Loucy (cell line): ENCODE results near the gene TMEM232.
"Not testable (repeated sequence)": the region's sequence is repeated elsewhere in the genome, so short reads cannot be mapped to it uniquely, and the experiment has no call there.

Experiments used
- H2AFZ ChIP-seq: fragments of 200-600 bp; sonication (generic); 2 replicates; pipeline ENCODE4 v1.6.0; 2016; ENCODE audit warnings: antibody characterized with exemption, mild to moderate bottlenecking, low read length, moderate library complexity
- H3F3A ChIP-seq: fragments of 200-600 bp; 2 replicates; pipeline ENCODE4 v1.6.0; 2016; ENCODE audit warnings: antibody characterized with exemption, low read depth, mild to moderate bottlenecking
- H3K27me3 ChIP-seq: fragments of 200-600 bp; sonication (generic); 2 replicates; pipeline ENCODE4 v1.6.1; 2014; ENCODE audit warnings: low read length, mild to moderate bottlenecking; ENCODE audit not compliant: insufficient read depth, poor library complexity, severe bottlenecking
- H3K36me3 ChIP-seq: fragments of 200-600 bp; sonication (generic); 2 replicates; pipeline ENCODE4 v1.6.1; 2016; ENCODE audit warnings: low read length; ENCODE audit not compliant: insufficient read depth
- H3K4me1 ChIP-seq: fragments of 200-600 bp; sonication (generic); 2 replicates; pipeline ENCODE4 v1.5.1; 2014; ENCODE audit warnings: low read length, mild to moderate bottlenecking; ENCODE audit not compliant: insufficient read depth, poor library complexity, severe bottlenecking
- H3K4me2 ChIP-seq: fragments of 200-600 bp; sonication (generic); 2 replicates; pipeline ENCODE4 v1.6.0; 2014; ENCODE audit warnings: antibody characterized with exemption, low read length, low read depth, mild to moderate bottlenecking; ENCODE audit not compliant: poor library complexity, severe bottlenecking
- H3K4me3 ChIP-seq: fragments of 200-600 bp; sonication (generic); 2 replicates; pipeline ENCODE4 v1.5.1; 2014; ENCODE audit warnings: low read length, mild to moderate bottlenecking, mixed read lengths; ENCODE audit not compliant: poor library complexity, severe bottlenecking
- H3K79me2 ChIP-seq: fragments of 200-600 bp; sonication (generic); 2 replicates; pipeline ENCODE4 v1.6.1; 2014; ENCODE audit warnings: low read length; ENCODE audit not compliant: insufficient read depth
- H3K9ac ChIP-seq: fragments of 200-600 bp; sonication (generic); 2 replicates; pipeline ENCODE4 v1.6.0; 2014; ENCODE audit warnings: mild to moderate bottlenecking, low read depth, low read length, moderate library complexity; ENCODE audit not compliant: poor library complexity, severe bottlenecking
- H3K9me2 ChIP-seq: fragments of 200-600 bp; sonication (generic); replicated peaks from 2 replicates; pipeline ENCODE4 v1.6.1; 2016; ENCODE audit warnings: low read depth, low read length, mixed read lengths
- H3K9me3 ChIP-seq: fragments of 200-600 bp; sonication (generic); 2 replicates; pipeline ENCODE4 v1.6.1; 2014; ENCODE audit warnings: mild to moderate bottlenecking, antibody characterized with exemption, low read length, low read depth; ENCODE audit not compliant: insufficient read depth
- H4K20me1 ChIP-seq: fragments of 200-600 bp; sonication (generic); 2 replicates; pipeline ENCODE4 v1.6.0; 2014; ENCODE audit warnings: antibody characterized with exemption, low read length, mild to moderate bottlenecking; ENCODE audit not compliant: insufficient read depth, poor library complexity, severe bottlenecking
- EZH2phosphoT487 ChIP-seq: fragments of 200-600 bp; IDR thresholded peaks from 2 replicates; pipeline ENCODE4 v1.6.1; 2018; ENCODE audit warnings: antibody characterized with exemption, mild to moderate bottlenecking, moderate library complexity, borderline replicate concordance
- TF ChIP-seq, protein P1 (sequence below): fragments of 200-600 bp; sonication (generic); conservative IDR thresholded peaks from 2 replicates; pipeline ENCODE4 v1.5.1; 2014; ENCODE audit warnings: mild to moderate bottlenecking, antibody characterized with exemption, low read length

Gene TMEM232

DNA sequence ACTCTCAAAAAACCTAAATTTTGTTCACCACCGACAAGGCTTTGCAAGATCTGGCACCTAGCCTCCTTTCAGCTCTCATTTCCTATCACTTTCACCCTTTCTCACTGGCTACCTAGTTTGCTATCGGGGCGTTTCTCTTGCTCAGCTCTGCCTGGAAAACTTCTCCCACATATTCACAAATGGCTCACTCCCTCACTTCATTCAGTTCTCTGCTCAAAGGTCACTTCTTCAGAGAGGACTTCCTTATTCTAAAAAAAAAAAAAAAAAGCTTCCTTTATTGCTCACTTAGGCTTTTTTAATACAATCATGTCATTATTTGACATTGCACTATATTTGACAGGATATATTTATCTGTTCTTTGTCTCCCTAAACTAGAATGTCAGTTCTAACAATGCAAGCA is 10.3 kb upstream of the TMEM232 start:
- no peak overlapping the region for H3K4me3 ChIP-seq
- no peak overlapping the region for H2AFZ ChIP-seq
- H3K9me2 ChIP-seq: no peaks in the 10 kb centered on the region
- peaks cover 6% of the 10 kb centered on the region for H4K20me1 ChIP-seq
- H3K4me2 ChIP-seq: no peak overlapping the region
- H3K27me3 ChIP-seq: peaks cover 30% of the 10 kb centered on the region
- H3K36me3 ChIP-seq: no peaks in the 10 kb centered on the region
- TF ChIP-seq EZH2phosphoT487: no peak
- TF ChIP-seq, protein P1, sequence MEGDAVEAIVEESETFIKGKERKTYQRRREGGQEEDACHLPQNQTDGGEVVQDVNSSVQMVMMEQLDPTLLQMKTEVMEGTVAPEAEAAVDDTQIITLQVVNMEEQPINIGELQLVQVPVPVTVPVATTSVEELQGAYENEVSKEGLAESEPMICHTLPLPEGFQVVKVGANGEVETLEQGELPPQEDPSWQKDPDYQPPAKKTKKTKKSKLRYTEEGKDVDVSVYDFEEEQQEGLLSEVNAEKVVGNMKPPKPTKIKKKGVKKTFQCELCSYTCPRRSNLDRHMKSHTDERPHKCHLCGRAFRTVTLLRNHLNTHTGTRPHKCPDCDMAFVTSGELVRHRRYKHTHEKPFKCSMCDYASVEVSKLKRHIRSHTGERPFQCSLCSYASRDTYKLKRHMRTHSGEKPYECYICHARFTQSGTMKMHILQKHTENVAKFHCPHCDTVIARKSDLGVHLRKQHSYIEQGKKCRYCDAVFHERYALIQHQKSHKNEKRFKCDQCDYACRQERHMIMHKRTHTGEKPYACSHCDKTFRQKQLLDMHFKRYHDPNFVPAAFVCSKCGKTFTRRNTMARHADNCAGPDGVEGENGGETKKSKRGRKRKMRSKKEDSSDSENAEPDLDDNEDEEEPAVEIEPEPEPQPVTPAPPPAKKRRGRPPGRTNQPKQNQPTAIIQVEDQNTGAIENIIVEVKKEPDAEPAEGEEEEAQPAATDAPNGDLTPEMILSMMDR: no peak
- H3F3A ChIP-seq: no peaks in the 10 kb centered on the region
- no peaks in the 10 kb centered on the region for H3K9me3 ChIP-seq
- H3K4me1 ChIP-seq: peaks cover 8% of the 10 kb centered on the region
- peaks cover 21% of the 10 kb centered on the region for H3K79me2 ChIP-seq
- no peak overlapping the region for H3K9ac ChIP-seq

DNA sequence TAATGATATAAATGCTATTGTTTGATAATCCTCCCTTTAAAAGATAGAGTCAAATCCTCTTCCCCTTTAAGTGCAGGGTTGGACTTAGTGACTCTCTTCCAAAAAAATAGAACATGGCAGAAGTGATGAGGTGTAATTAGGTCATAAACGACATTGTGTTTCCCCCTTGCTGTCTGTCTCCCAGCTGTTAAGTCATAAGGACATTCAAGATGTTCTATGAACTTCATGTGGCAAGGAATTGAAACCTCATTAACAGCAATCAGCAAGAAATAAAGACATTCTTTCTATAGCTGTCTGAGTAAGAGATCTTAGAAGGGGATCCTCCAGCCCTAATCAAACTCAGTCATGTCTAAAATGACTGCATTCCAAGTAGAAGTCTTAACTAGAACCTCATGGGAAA is 9.1 kb upstream of the TMEM232 start:
- no peak overlapping the region for H3K4me3 ChIP-seq
- H2AFZ ChIP-seq: no peak overlapping the region
- no peaks in the 10 kb centered on the region for H3K9me3 ChIP-seq
- H3K4me1 ChIP-seq: peaks cover 8% of the 10 kb centered on the region
- TF ChIP-seq EZH2phosphoT487: no peak
- TF ChIP-seq, protein P1: no peak
- H3K36me3 ChIP-seq: no peaks in the 10 kb centered on the region
- H3K9me2 ChIP-seq: no peaks in the 10 kb centered on the region
- no peak overlapping the region for H3K4me2 ChIP-seq
- peaks cover 6% of the 10 kb centered on the region for H4K20me1 ChIP-seq
- H3K9ac ChIP-seq: no peak overlapping the region
- no peaks in the 10 kb centered on the region for H3F3A ChIP-seq
- H3K79me2 ChIP-seq: peaks cover 15% of the 10 kb centered on the region
- H3K27me3 ChIP-seq: peaks cover 30% of the 10 kb centered on the region

DNA sequence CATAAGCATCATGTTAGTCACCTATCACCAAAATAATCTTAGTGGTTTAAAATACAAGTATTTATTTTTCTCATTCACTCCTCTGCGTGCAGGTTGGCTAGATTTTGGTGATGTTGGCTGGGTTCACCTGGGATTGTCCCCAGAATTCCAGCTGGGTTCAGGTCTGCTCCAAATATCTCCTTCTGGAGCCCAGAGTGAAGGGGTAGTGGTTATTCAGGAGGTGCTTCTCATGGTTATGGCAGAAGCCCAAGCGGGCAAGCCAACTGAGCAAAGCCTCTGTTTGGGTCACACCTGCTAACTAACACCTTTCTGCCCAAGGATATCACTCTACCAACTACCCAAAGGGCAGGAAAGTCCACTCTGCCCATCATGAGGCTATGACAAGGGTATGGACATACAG is 7.6 kb upstream of the TMEM232 start:
- no peaks in the 10 kb centered on the region for H3F3A ChIP-seq
- no peaks in the 10 kb centered on the region for H3K36me3 ChIP-seq
- no peak overlapping the region for H3K4me3 ChIP-seq
- peaks cover 30% of the 10 kb centered on the region for H3K27me3 ChIP-seq
- no peak overlapping the region for H2AFZ ChIP-seq
- no peaks in the 10 kb centered on the region for H3K4me1 ChIP-seq
- no peak overlapping the region for H3K9ac ChIP-seq
- no peak overlapping the region for H3K4me2 ChIP-seq
- no peaks in the 10 kb centered on the region for H3K9me3 ChIP-seq
- TF ChIP-seq, protein P1: no peak
- TF ChIP-seq EZH2phosphoT487: no peak
- no peaks in the 10 kb centered on the region for H3K9me2 ChIP-seq
- 0 out of 2 replicates have a peak, but pooled peaks cover under 1% of the 10 kb centered on the region for H3K79me2 ChIP-seq
- no peaks in the 10 kb centered on the region for H4K20me1 ChIP-seq

DNA sequence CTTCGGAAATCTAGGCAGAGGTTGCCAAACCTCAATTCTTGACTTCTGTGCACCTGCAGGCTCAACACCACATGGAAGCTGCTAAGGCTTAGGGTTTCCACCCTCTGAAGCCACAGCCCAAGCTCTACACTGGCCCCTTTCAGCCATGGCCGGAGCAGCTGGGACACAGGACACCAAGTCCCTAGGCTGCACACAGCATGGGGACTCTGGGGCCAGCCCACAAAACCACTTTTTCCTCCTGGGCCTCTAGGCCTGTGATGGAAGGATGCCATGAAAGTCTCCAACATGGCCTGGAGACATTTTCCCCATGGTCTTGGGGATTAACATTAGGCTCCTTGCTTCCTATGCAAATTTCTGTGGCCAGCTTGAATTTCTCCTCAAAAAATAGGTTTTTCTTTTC is 5.0 kb upstream of the TMEM232 start:
- not testable (repeated sequence) for H3K4me3 ChIP-seq, H3K4me1 ChIP-seq, H3K9ac ChIP-seq, H3K36me3 ChIP-seq, H4K20me1 ChIP-seq, H3K9me3 ChIP-seq, H3F3A ChIP-seq, H3K79me2 ChIP-seq, H2AFZ ChIP-seq, H3K4me2 ChIP-seq, H3K9me2 ChIP-seq
- peaks cover 17% of the 10 kb centered on the region for H3K27me3 ChIP-seq
